IPS DF 6.9 (cell line): ENCODE measurements around the gene RASSF3.
"Not testable (repeated sequence)": the region's sequence is repeated elsewhere in the genome, so short reads cannot be mapped to it uniquely, and the experiment has no call there.

ENCODE experiments used
- DNase-seq: peaks from one replicate; pipeline ENCODE4 v3.0.0-alpha.2; 2013; ENCODE audit warnings: low read depth, low spot score
- H3K27ac ChIP-seq: one replicate; pipeline ENCODE4 v1.5.1; 2013; ENCODE audit warnings: low read length, control low read depth
- H3K27me3 ChIP-seq: 2 replicates; pipeline ENCODE4 v1.6.1; 2013; ENCODE audit warnings: mild to moderate bottlenecking, low read length; ENCODE audit not compliant: control insufficient read depth, insufficient read depth
- H3K36me3 ChIP-seq: 2 replicates; pipeline ENCODE4 v1.6.1; 2013; ENCODE audit warnings: low read length; ENCODE audit not compliant: control insufficient read depth, insufficient read depth
- H3K4me1 ChIP-seq: 2 replicates; pipeline ENCODE4 v1.6.1; 2013; ENCODE audit warnings: low read length; ENCODE audit not compliant: control insufficient read depth, insufficient read depth
- H3K4me3 ChIP-seq: 2 replicates; pipeline ENCODE4 v1.5.1; 2013; ENCODE audit warnings: mild to moderate bottlenecking, low read length
- H3K9me3 ChIP-seq: 2 replicates; pipeline ENCODE4 v1.6.1; 2013; ENCODE audit warnings: low read length, inconsistent platforms; ENCODE audit not compliant: control insufficient read depth, insufficient read depth
- WGBS: extraction: QIAGEN DNeasy Blood & Tissue Kit; methylation state at CpG from one replicate; pipeline ENCODE4 v1.1.7; 2013; ENCODE audit warnings: mixed read lengths, missing lambda C conversion rate; ENCODE audit not compliant: insufficient read length, insufficient coverage; 5-methylcytosine and 5-hydroxymethylcytosine counted together

Gene RASSF3

GRCh38 chr12:64613775-64614398, 3.6 kb downstream of the RASSF3 start:
- not testable (repeated sequence) for H3K27me3 ChIP-seq, H3K4me3 ChIP-seq, H3K36me3 ChIP-seq, H3K9me3 ChIP-seq, H3K27ac ChIP-seq, DNase-seq, H3K4me1 ChIP-seq
- WGBS: no CpG with 5 or more reads among the region's 19 CpGs

GRCh38 chr12:64616201-64616600, 5.9 kb downstream of the RASSF3 start:
- no peaks in the 10 kb centered on the region for H3K9me3 ChIP-seq
- DNase-seq: no peak
- no peak overlapping the region for H3K4me3 ChIP-seq
- no peaks in the 10 kb centered on the region for H3K27me3 ChIP-seq
- H3K27ac ChIP-seq: no peak overlapping the region
- no peaks in the 10 kb centered on the region for H3K36me3 ChIP-seq
- peaks cover 2% of the 10 kb centered on the region; the same call in 1 of the 2 replicates for H3K4me1 ChIP-seq
- WGBS: no CpG with 5 or more reads among the region's 3 CpGs

- 100% methylated on average over 2 of the region's 3 CpGs for WGBS
- Histone ChIP-seq H3K27me3 (no peaks in the 10 kb centered on the region), H3K36me3 (no peaks in the 10 kb centered on the region), H3K9me3 (no peaks in the 10 kb centered on the region), H3K4me1 (peaks cover 2% of the 10 kb centered on the region; the same call in 1 of the 2 replicates), H3K27ac (no peak overlapping the region), H3K4me3 (no peak overlapping the region)
- DNase-seq: no peak
Observed at GRCh38 chr12:64618953-64619590, 8.8 kb downstream of the RASSF3 start.

- WGBS: no CpG with 5 or more reads among the region's 13 CpGs
Observed at GRCh38 chr12:64621257-64621942, 11.1 kb downstream of the RASSF3 start.

GRCh38 chr12:64624035-64624434, 13.7 kb downstream of the RASSF3 start:
- no peak overlapping the region for H3K4me3 ChIP-seq
- no peaks in the 10 kb centered on the region for H3K9me3 ChIP-seq
- H3K27ac ChIP-seq: no peak overlapping the region
- H3K4me1 ChIP-seq: peaks cover 3% of the 10 kb centered on the region; the same call in 1 of the 2 replicates
- no peaks in the 10 kb centered on the region for H3K36me3 ChIP-seq
- DNase-seq: no peak
- WGBS: no CpG with 5 or more reads among the region's 4 CpGs
- H3K27me3 ChIP-seq: no peaks in the 10 kb centered on the region

More at GRCh38 chr12:64621257-64621942, 11.1 kb downstream of the RASSF3 start:
- H3K9me3 ChIP-seq: no peaks in the 10 kb centered on the region
- H3K27me3 ChIP-seq: no peaks in the 10 kb centered on the region
- no peak overlapping the region for H3K27ac ChIP-seq
- H3K4me1 ChIP-seq: peaks cover 5% of the 10 kb centered on the region; the same call in 1 of the 2 replicates
- no peaks in the 10 kb centered on the region for H3K36me3 ChIP-seq
- no peak for DNase-seq
- no peak overlapping the region for H3K4me3 ChIP-seq

- Histone ChIP-seq H3K4me3 (no peak overlapping the region), H3K36me3 (no peaks in the 10 kb centered on the region), H3K27ac (no peak overlapping the region), H3K9me3 (no peaks in the 10 kb centered on the region), H3K27me3 (no peaks in the 10 kb centered on the region), H3K4me1 (peaks cover 3% of the 10 kb centered on the region; the same call in 1 of the 2 replicates)
- no peak for DNase-seq
- no CpG with 5 or more reads among the region's 15 CpGs for WGBS
Observed at GRCh38 chr12:64625243-64626077, 15.2 kb downstream of the RASSF3 start.

GRCh38 chr12:64626588-64626987, 16.3 kb downstream of the RASSF3 start:
- H3K9me3 ChIP-seq, H3K27me3 ChIP-seq, H3K4me3 ChIP-seq, H3K4me1 ChIP-seq, H3K27ac ChIP-seq, DNase-seq, H3K36me3 ChIP-seq: not testable (repeated sequence)
- WGBS: no CpG with 5 or more reads among the region's 1 CpG

- no peak overlapping the region for H3K4me3 ChIP-seq
- H3K36me3 ChIP-seq: no peaks in the 10 kb centered on the region
- H3K9me3 ChIP-seq: no peaks in the 10 kb centered on the region
- H3K4me1 ChIP-seq: peaks cover 3% of the 10 kb centered on the region; the same call in 1 of the 2 replicates
- H3K27ac ChIP-seq: no peak overlapping the region
- no peaks in the 10 kb centered on the region for H3K27me3 ChIP-seq
- DNase-seq: no peak
Observed at GRCh38 chr12:64627771-64628170, 17.5 kb downstream of the RASSF3 start.

- no peaks in the 10 kb centered on the region for H3K36me3 ChIP-seq
- no peak for DNase-seq
- H3K4me1 ChIP-seq: no peaks in the 10 kb centered on the region
Observed at GRCh38 chr12:64631197-64631596, 20.9 kb downstream of the RASSF3 start.

More at GRCh38 chr12:64631197-64631596, 20.9 kb downstream of the RASSF3 start:
- Histone ChIP-seq H3K9me3 (no peaks in the 10 kb centered on the region), H3K4me3 (no peak overlapping the region), H3K27me3 (no peaks in the 10 kb centered on the region), H3K27ac (no peak overlapping the region)
- 100% methylated on average over 2 of the region's 5 CpGs for WGBS
